Adrenal gland (tissue), 12 donors: ENCODE data around the gene CA7. TPM values are rescaled to one million over a fixed set of nuclear protein-coding genes. Genes with fewer than 3 reads are reported as not detected.
A peak's percentile ranks its signal among the peaks of the same experiment; 100 is the strongest.
"Not testable (repeated sequence)": the region's sequence is repeated elsewhere in the genome, so short reads cannot be mapped to it uniquely, and the experiment has no call there.

Source experiments
- DNase-seq, 7 donors: peaks; one replicate each; pipeline ENCODE4 v3.0.0-alpha.2; 2019 to 2020
- H3K27ac ChIP-seq, 5 donors: fragments of 200-600 bp; sonication (generic) in 4 of 5; 1 replicate in 3 of 5; 2 replicates in 2 of 5; pipeline versions ENCODE4 v1.5.1 to v1.8.0; 2016 to 2020; ENCODE audit warnings: mild to moderate bottlenecking in 1 of 5
- H3K27me3 ChIP-seq: fragments of 200-600 bp; 2 replicates; pipeline ENCODE4 v1.8.0; 2021
- H3K36me3 ChIP-seq, 2 donors: fragments of 200-600 bp; replicated peaks in 1 of 2; 1 replicate in 1 of 2; 2 replicates in 1 of 2; pipeline versions ENCODE4 v1.5.1 to v1.8.0; 2018 to 2022
- H3K4me1 ChIP-seq, 2 donors: fragments of 200-600 bp; replicated peaks in 1 of 2; 1 replicate in 1 of 2; 2 replicates in 1 of 2; pipeline versions ENCODE4 v1.5.1 to v1.8.0; 2018 to 2021
- H3K4me3 ChIP-seq, 4 donors: fragments of 200-600 bp; sonication (generic) in 3 of 4; one replicate each; pipeline ENCODE4 v1.5.1; 2016 to 2018
- H3K9me3 ChIP-seq, 3 donors: fragments of 200-600 bp; sonication (generic) in 1 of 3; replicated peaks in 1 of 3; 1 replicate in 2 of 3; 2 replicates in 1 of 3; pipeline versions ENCODE4 v1.5.1 to v1.8.0; 2016 to 2021
- CTCF ChIP-seq, 6 experiments: fragments of 450-650 bp in 4 of 6; fragments of 200-600 bp in 2 of 6; sonication (generic) in 1 of 6; IDR thresholded peaks; 1 replicate in 5 of 6; 2 replicates in 1 of 6; pipeline versions ENCODE4 v1.5.1 to v1.8.0; 2016 to 2021; ENCODE audit warnings: antibody characterized with exemption in 6 of 6, mild to moderate bottlenecking in 2 of 6, moderate library complexity in 1 of 6
- POLR2A ChIP-seq, 2 donors: fragments of 450-650 bp; IDR thresholded peaks; one replicate each; pipeline ENCODE4 v1.6.1; 2017; ENCODE audit warnings: antibody characterized with exemption in 2 of 2, mild to moderate bottlenecking in 2 of 2, moderate library complexity in 1 of 2
- WGBS, 4 donors: extraction: QIAGEN DNeasy Blood & Tissue Kit in 2 of 4; methylation state at CpG; one replicate each; pipeline versions ENCODE4 v1.1.5 to v1.1.7; 2013 to 2017; 5-methylcytosine and 5-hydroxymethylcytosine counted together
- intact Hi-C, 2 donors: fragments of 100-400 bp; cut with DNase I; formaldehyde crosslinking; loops; one replicate each; pipeline versions ENCODE4 v1.14.1 to v1.15.0; 2022 to 2023
- polyA plus RNA-seq, 3 donors: library from polyadenylated mRNA; stranded (reverse); fragments of 200-250 nt in 2 of 3; fragments of 350-450 nt in 1 of 3; fragmentation: Illumina TruSeq in 1 of 3; extraction: RNeasy Lipid Tissue Mini Kit (QIAGEN cat#74804) in 1 of 3; gene quantifications; one replicate each; pipeline ENCODE4 v1.2.3, GENCODE V29; 2013 to 2014
- total RNA-seq, 9 donors: library from RNA; depleted of rRNA in 4 of 9; stranded (reverse); fragments of >200 nt in 4 of 9; fragments of 120-200 nt in 1 of 9; fragmentation: NEBNext Ultra II Directional in 1 of 9; extraction: Animal tissue kit (Norgen Biotek cat#: 25700) in 1 of 9; gene quantifications; one replicate each; pipeline versions ENCODE4 v1.1.0 to v1.2.4, GENCODE V29; 2013 to 2023
- donor health status: healthy with polysubstance abuse.
- donor health status: Bipolar disorder and iron deficiency.
- donor health status: DM: yes; HTN: yes; CAD: no.
- donor health status: DM: no; HTN: no; CAD: no.
- donor health status: DM: no; HTN: no; CAD: no.
- donor health status: DM: yes; HTN: yes; CAD: no.

The CA7 gene
- total and polyA plus RNA-seq, 12 donors: not detected

GRCh38 chr16:66895999-66896398 lies 51.8 kb downstream of the CA7 start:
- WGBS, 4 donors: 92 to 100% (median 97%) methylated on average over 3 of the region's 3 CpGs
- no peak overlapping the region for H3K4me3 ChIP-seq
- H3K9me3 ChIP-seq: no peaks in the 10 kb centered on the region
- H3K27ac ChIP-seq: no peak overlapping the region
- intact Hi-C loops: loop anchor here (5.0 kb wide), 2 partner anchors 36 to 46 kb away; partner anchors contain the start of gene CIAO2B (in 1 of the 2)
- H3K36me3 ChIP-seq: no peaks in the 10 kb centered on the region
- DNase-seq: no peak
- TF ChIP-seq POLR2A (IDR thresholded peaks at IDR 0.05) (no peak), CTCF (IDR thresholded peaks at IDR 0.05) (no peak)
- H3K27me3 ChIP-seq: no peaks in the 10 kb centered on the region
- H3K4me1 ChIP-seq: peaks cover 20 to 29% of the 10 kb centered on the region in 2 donors

GRCh38 chr16:66896682-66897081 lies 52.5 kb downstream of the CA7 start:
- H3K36me3 ChIP-seq, H3K9me3 ChIP-seq, H3K4me3 ChIP-seq, H3K27me3 ChIP-seq, DNase-seq: not testable (repeated sequence)
- Histone ChIP-seq H3K4me1 (peaks cover 20 to 29% of the 10 kb centered on the region in 2 donors), H3K27ac (peak overlapping the region in 1 of 5 donors; percentile 66)
- intact Hi-C loops: loop anchor here (5.0 kb wide), 2 partner anchors 36 to 46 kb away; partner anchors contain the start of gene CIAO2B (in 1 of the 2)
- WGBS, 4 donors: 76 to 86% (median 83%) methylated on average over 5 of the region's 5 CpGs

- Histone ChIP-seq H3K9me3 (no peaks in the 10 kb centered on the region), H3K4me1 (peaks cover 20 to 29% of the 10 kb centered on the region in 2 donors), H3K4me3 (no peak overlapping the region), H3K36me3 (no peaks in the 10 kb centered on the region), H3K27ac (peak overlapping the region in 4 of 5 donors; percentile 28 to 88 (median 61)), H3K27me3 (no peaks in the 10 kb centered on the region)
- WGBS, 4 donors: 29 to 32% (median 30%) methylated on average over 3 of the region's 3 CpGs
- peak in 1 of 2 donors; percentile 26 for TF ChIP-seq POLR2A (IDR thresholded peaks at IDR 0.05)
- no peak for TF ChIP-seq CTCF (IDR thresholded peaks at IDR 0.05)
- peak; percentile 73 to 94 (median 85) for DNase-seq
- intact Hi-C loops: loop anchor here (5.0 kb wide), 2 partner anchors 34 to 44 kb away; partner anchors contain the start of gene CIAO2B (in 1 of the 2)
These were observed 54.0 kb downstream of the CA7 start for GRCh38 chr16:66898207-66898606.

- no peak for TF ChIP-seq POLR2A (IDR thresholded peaks at IDR 0.05)
- no peaks in the 10 kb centered on the region for H3K9me3 ChIP-seq
- H3K36me3 ChIP-seq: no peaks in the 10 kb centered on the region
- H3K4me3 ChIP-seq: no peak overlapping the region
- no peaks in the 10 kb centered on the region for H3K27me3 ChIP-seq
- intact Hi-C loops: loop anchor here (5.0 kb wide), 2 partner anchors 33 to 43 kb away; partner anchors contain the start of gene CIAO2B (in 1 of the 2)
- WGBS, 4 donors: 56 to 71% (median 64%) methylated on average over 2 of the region's 2 CpGs
- H3K27ac ChIP-seq: peak overlapping the region in 4 of 5 donors; percentile 57 to 88 (median 80)
- DNase-seq: no peak
- peaks cover 20 to 29% of the 10 kb centered on the region in 2 donors for H3K4me1 ChIP-seq
These were observed 54.7 kb downstream of the CA7 start for GRCh38 chr16:66898933-66899309.

- no peaks in the 10 kb centered on the region for H3K36me3 ChIP-seq
- peaks cover 20 to 29% of the 10 kb centered on the region in 2 donors for H3K4me1 ChIP-seq
- TF ChIP-seq CTCF (IDR thresholded peaks at IDR 0.05) (no peak), POLR2A (IDR thresholded peaks at IDR 0.05) (no peak)
- H3K9me3 ChIP-seq: no peaks in the 10 kb centered on the region
- peak in 2 of 7 donors; percentile 41 to 49 for DNase-seq
- WGBS, 4 donors: 69 to 81% (median 77%) methylated on average over 4 to 6 of the region's 6 CpGs
- no peak overlapping the region for H3K4me3 ChIP-seq
- intact Hi-C loops: loop anchor here (5.0 kb wide), 2 partner anchors 33 to 43 kb away; partner anchors contain the start of gene CIAO2B (in 1 of the 2)
- H3K27me3 ChIP-seq: no peaks in the 10 kb centered on the region
- H3K27ac ChIP-seq: peak overlapping the region; percentile 57 to 88 (median 78)
These were observed 55.2 kb downstream of the CA7 start for GRCh38 chr16:66899310-66899944.
